ACHN (cell line): ENCODE data around the gene SH3TC1.

Source experiments
- DNase-seq: peaks from one replicate; pipeline ENCODE4 v3.0.0-alpha.2; 2015
- in situ Hi-C: cut with HindIII; loops from 2 replicates; pipeline ENCODE4 v1.10.0; 2017; ENCODE audit warnings: low sequenced_read_pairs, low pct_ligation_motif_present, low pct_unique_long_range_greater_than_20kb

SH3TC1 gene

GRCh38 chr4:8235224-8235623, 36.1 kb downstream of the SH3TC1 start:
- in situ Hi-C loops = no loop called here
- no peak for DNase-seq

- in situ Hi-C loops = no loop called here
- DNase-seq = no peak
These were observed 36.6 kb downstream of the SH3TC1 start for GRCh38 chr4:8235686-8236085.

GRCh38 chr4:8236106-8236919, 37.2 kb downstream of the SH3TC1 start:
- DNase-seq = no peak
- in situ Hi-C loops = no loop called here

GRCh38 chr4:8236920-8237195, 37.8 kb downstream of the SH3TC1 start:
- in situ Hi-C loops = no loop called here

GRCh38 chr4:8237256-8237989, 38.3 kb downstream of the SH3TC1 start:
- in situ Hi-C loops = no loop called here
- DNase-seq = no peak

More at GRCh38 chr4:8236920-8237195, 37.8 kb downstream of the SH3TC1 start:
- DNase-seq = no peak

- in situ Hi-C loops = no loop called here
- no peak for DNase-seq
These were observed 39.0 kb downstream of the SH3TC1 start for GRCh38 chr4:8238036-8238511.

GRCh38 chr4:8238515-8239053, 39.5 kb downstream of the SH3TC1 start:
- in situ Hi-C loops = no loop called here
- DNase-seq = peak; percentile 28

- no peak for DNase-seq
- in situ Hi-C loops = no loop called here
These were observed 40.1 kb downstream of the SH3TC1 start for GRCh38 chr4:8239226-8239625.

GRCh38 chr4:8239661-8240060, 40.6 kb downstream of the SH3TC1 start:
- DNase-seq = no peak
- in situ Hi-C loops = no loop called here

- no peak for DNase-seq
- in situ Hi-C loops = no loop called here
These were observed 41.3 kb downstream of the SH3TC1 start for GRCh38 chr4:8240211-8241041.

GRCh38 chr4:8241211-8241779, 42.2 kb downstream of the SH3TC1 start:
- in situ Hi-C loops = no loop called here
- DNase-seq = no peak

- DNase-seq = peak; percentile 57
- in situ Hi-C loops = no loop called here
These were observed 43.0 kb downstream of the SH3TC1 start for GRCh38 chr4:8241895-8242696.

GRCh38 chr4:8242782-8243560, 43.9 kb downstream of the SH3TC1 start:
- no peak for DNase-seq
- in situ Hi-C loops = no loop called here

GRCh38 chr4:8244001-8244757, 45.1 kb downstream of the SH3TC1 start:
- in situ Hi-C loops = no loop called here
- DNase-seq = no peak

GRCh38 chr4:8244931-8245460, 45.9 kb downstream of the SH3TC1 start:
- in situ Hi-C loops = no loop called here
- no peak for DNase-seq
